Ovary (tissue), 9 donors: ENCODE data around the gene ENOX1. TPM values are rescaled to one million over a fixed set of nuclear protein-coding genes. Genes with fewer than 3 reads are reported as not detected.

Experiments used
- DNase-seq, 5 donors: peaks; one replicate each; pipeline ENCODE4 v3.0.0-alpha.2; 2019 to 2020
- H3K27ac ChIP-seq, 2 donors: fragments of 200-600 bp; one replicate each; pipeline versions ENCODE4 v1.5.1 to v1.8.0; 2019 to 2022
- H3K27me3 ChIP-seq: fragments of 200-600 bp; one replicate; pipeline ENCODE4 v1.8.0; 2022
- H3K36me3 ChIP-seq: fragments of 200-600 bp; sonication (generic); one replicate; pipeline ENCODE4 v1.5.1; 2019
- H3K4me1 ChIP-seq: one replicate; pipeline ENCODE4 v1.8.1; 2013; ENCODE audit warnings: mild to moderate bottlenecking, moderate library complexity; ENCODE audit not compliant: insufficient read depth
- H3K4me3 ChIP-seq: fragments of 200-600 bp; sonication (generic); one replicate; pipeline ENCODE4 v1.5.1; 2017
- H3K9me3 ChIP-seq, 2 donors: fragments of 200-600 bp in 1 of 2; sonication (generic) in 1 of 2; one replicate each; pipeline versions ENCODE4 v1.5.1 to v1.8.1; 2013 to 2019; ENCODE audit warnings: mild to moderate bottlenecking in 1 of 2, moderate library complexity in 1 of 2
- EP300 ChIP-seq: sonication (generic); formaldehyde crosslinking; IDR thresholded peaks from one replicate; pipeline ENCODE4 v1.6.1; 2017; ENCODE audit warnings: antibody characterized with exemption
- POLR2A ChIP-seq: fragments of 450-650 bp; IDR thresholded peaks from one replicate; pipeline ENCODE4 v1.6.1; 2017; ENCODE audit warnings: antibody characterized with exemption, mild to moderate bottlenecking, moderate library complexity
- WGBS, 3 donors: extraction: QIAGEN DNeasy Blood & Tissue Kit in 1 of 3; methylation state at CpG; one replicate each; pipeline versions ENCODE4 v1.1.5 to v1.1.7; 2013 to 2017; 5-methylcytosine and 5-hydroxymethylcytosine counted together
- intact Hi-C, 4 donors: fragments of 100-400 bp; cut with DNase I; formaldehyde crosslinking; loops; one replicate each; pipeline versions ENCODE4 v1.11.0 to v1.15.1; 2022 to 2023
- polyA plus RNA-seq, 2 donors: library from polyadenylated mRNA; stranded (reverse); fragments of 200-250 nt in 1 of 2; fragments of 350-450 nt in 1 of 2; fragmentation: Illumina TruSeq in 1 of 2; extraction: RNeasy Lipid Tissue Mini Kit (QIAGEN cat#74804) in 1 of 2; gene quantifications; one replicate each; pipeline ENCODE4 v1.2.3, GENCODE V29; 2013 to 2014
- total RNA-seq, 7 donors: library from RNA; depleted of rRNA in 2 of 7; stranded (reverse); fragments of >200 nt in 2 of 7; fragmentation: NEBNext Ultra II Directional in 3 of 7; extraction: Animal tissue kit (Norgen Biotek cat#: 25700) in 3 of 7; gene quantifications; one replicate each; pipeline versions ENCODE4 v1.1.0 to v1.2.4, GENCODE V29; 2016 to 2023
- TF ChIP-seq, protein P1 (sequence below), 3 donors: fragments of 450-650 bp in 2 of 3; fragments of 200-600 bp in 1 of 3; IDR thresholded peaks; one replicate each; pipeline versions ENCODE4 v1.5.1 to v1.8.0; 2016 to 2022; ENCODE audit warnings: antibody characterized with exemption in 3 of 3, mild to moderate bottlenecking in 1 of 3
- donor health status: DM: no; HTN: no; CAD: no; lungs with moderate emphysema.
- donor health status: DM: no; HTN: no; CAD: no.
- donor health status: Bipolar disorder and iron deficiency.
- donor health status: DM: yes; HTN: yes; CAD: no.
- donor health status: DM: no; HTN: no; CAD: no.
- donor health status: DM: yes; HTN: yes; CAD: no.

ENOX1 gene
- total and polyA plus RNA-seq, 9 donors, result 3.6 to 17.5 (median 7.8) TPM

DNA sequence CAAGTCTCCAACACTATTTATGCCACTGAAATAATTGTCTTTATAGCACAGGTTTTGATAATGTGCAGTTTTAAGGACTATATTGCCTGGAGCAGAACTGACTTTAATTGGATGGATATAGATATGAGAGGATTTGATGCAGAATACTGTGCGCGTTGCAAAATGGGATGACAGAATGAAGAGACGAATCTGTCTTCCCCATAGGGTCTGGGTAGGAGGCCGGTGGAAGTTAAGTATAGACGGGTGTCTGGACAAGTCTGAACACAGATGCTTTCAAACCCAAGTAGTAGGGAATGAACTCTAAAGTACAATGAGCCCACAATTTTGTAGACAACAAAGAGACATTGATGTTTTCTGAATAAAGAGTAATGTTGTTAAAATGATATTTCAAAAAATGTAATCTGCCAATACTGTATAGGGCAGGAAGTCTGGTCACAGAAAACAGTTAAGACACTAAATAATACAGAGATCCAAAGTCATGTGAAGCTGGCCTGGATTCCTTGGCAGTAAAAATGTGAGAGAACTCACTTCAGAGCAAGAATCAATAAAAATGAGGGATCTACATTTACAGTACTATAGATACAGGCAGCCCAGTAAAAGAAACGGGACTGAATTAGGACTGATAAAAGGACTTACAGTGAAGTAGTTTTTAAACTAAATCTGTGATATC is 125.5 kb downstream of the ENOX1 start:
- Histone ChIP-seq H3K4me1 (peaks cover 9% of the 10 kb centered on the region), H3K4me3 (no peak overlapping the region), H3K27me3 (no peaks in the 10 kb centered on the region), H3K27ac (no peak overlapping the region), H3K9me3 (no peaks in the 10 kb centered on the region), H3K36me3 (no peaks in the 10 kb centered on the region)
- WGBS, 3 donors, result 79 to 81% (median 80%) methylated on average over 6 of the region's 6 CpGs
- no peak for DNase-seq
- intact Hi-C loops, result no loop called here
- TF ChIP-seq, protein P1, sequence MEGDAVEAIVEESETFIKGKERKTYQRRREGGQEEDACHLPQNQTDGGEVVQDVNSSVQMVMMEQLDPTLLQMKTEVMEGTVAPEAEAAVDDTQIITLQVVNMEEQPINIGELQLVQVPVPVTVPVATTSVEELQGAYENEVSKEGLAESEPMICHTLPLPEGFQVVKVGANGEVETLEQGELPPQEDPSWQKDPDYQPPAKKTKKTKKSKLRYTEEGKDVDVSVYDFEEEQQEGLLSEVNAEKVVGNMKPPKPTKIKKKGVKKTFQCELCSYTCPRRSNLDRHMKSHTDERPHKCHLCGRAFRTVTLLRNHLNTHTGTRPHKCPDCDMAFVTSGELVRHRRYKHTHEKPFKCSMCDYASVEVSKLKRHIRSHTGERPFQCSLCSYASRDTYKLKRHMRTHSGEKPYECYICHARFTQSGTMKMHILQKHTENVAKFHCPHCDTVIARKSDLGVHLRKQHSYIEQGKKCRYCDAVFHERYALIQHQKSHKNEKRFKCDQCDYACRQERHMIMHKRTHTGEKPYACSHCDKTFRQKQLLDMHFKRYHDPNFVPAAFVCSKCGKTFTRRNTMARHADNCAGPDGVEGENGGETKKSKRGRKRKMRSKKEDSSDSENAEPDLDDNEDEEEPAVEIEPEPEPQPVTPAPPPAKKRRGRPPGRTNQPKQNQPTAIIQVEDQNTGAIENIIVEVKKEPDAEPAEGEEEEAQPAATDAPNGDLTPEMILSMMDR (IDR thresholded peaks at IDR 0.05), result no peak
- no peak for TF ChIP-seq EP300
- no peak for TF ChIP-seq POLR2A

DNA sequence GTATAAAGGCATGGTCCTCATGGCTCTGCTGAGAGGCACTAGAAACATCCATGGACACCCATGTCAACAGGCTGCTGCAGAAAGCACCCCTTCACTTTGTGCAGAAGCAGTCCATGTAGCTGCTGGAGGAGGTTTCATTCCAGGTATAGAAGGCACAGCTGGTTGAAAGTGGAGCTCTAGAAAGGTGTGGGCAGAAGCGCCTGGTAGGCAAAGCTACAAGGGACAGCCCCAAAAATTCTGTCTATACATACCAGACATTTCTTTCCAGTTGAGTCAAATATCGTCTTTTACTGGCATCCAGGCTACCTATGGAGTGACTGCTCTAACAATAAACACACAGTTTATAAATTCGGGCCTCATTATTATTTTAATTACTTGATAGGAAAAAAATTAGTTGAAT is 129.3 kb downstream of the ENOX1 start:
- no peaks in the 10 kb centered on the region for H3K27me3 ChIP-seq
- WGBS, 3 donors, result 92 to 95% (median 94%) methylated on average over 3 of the region's 3 CpGs
- intact Hi-C loops, result no loop called here
- TF ChIP-seq, protein P1 (IDR thresholded peaks at IDR 0.05), result no peak
- TF ChIP-seq POLR2A (no peak), EP300 (no peak)
- no peak overlapping the region for H3K4me3 ChIP-seq
- no peaks in the 10 kb centered on the region for H3K4me1 ChIP-seq
- no peak overlapping the region for H3K27ac ChIP-seq
- no peaks in the 10 kb centered on the region for H3K9me3 ChIP-seq
- no peak for DNase-seq
- no peaks in the 10 kb centered on the region for H3K36me3 ChIP-seq

DNA sequence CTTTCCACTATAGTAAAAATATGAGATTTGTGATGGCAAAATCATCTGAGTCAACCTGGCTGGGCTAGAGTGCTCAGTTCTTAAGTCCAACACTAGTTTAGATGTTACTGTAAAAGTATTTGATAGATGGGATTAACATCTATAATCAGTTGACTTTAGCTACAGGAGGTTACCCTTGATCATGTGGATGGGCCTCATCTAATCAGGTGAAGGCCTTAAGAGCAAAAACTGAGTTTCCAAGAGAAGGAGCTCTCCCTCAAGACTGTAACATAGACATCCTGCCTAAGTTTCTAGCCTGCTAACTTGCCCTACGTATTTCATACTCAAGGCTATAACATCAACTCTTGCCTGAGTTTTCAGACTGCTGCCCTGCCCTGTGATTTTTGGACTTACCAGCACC is 132.8 kb downstream of the ENOX1 start:
- WGBS, 3 donors, result 92 to 98% (median 96%) methylated on average over 1 of the region's 1 CpG
- intact Hi-C loops, result no loop called here
- DNase-seq, result no peak

DNA sequence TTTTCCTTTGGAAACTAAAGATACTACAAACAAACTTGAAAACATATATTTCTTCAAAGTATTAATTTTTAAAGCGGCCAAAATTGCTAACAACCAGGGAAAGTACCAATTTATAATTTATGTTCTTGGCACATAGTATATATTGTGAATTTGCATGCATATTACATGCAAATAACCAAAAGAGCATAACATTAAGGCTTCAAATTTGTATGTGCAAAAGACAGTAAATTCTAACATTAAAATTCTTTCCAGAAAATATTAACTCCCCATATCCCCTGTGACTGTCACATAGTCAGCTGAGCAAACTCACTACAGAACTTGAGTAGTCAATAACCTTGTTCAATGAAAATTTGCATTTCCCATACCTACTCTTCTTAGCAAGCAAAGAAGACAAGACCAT is 133.4 kb downstream of the ENOX1 start:
- no peak for TF ChIP-seq POLR2A
- no peak for TF ChIP-seq EP300
- TF ChIP-seq, protein P1 (IDR thresholded peaks at IDR 0.05), result no peak
- no peak overlapping the region for H3K4me3 ChIP-seq
- no peak overlapping the region for H3K27ac ChIP-seq
- H3K27me3 ChIP-seq, result no peaks in the 10 kb centered on the region
- no peaks in the 10 kb centered on the region for H3K9me3 ChIP-seq
- intact Hi-C loops, result no loop called here
- H3K36me3 ChIP-seq, result no peaks in the 10 kb centered on the region
- 90 to 97% (median 97%) methylated on average over 1 of the region's 1 CpG for WGBS, 3 donors
- H3K4me1 ChIP-seq, result no peaks in the 10 kb centered on the region
- no peak for DNase-seq

More for the DNA sequence above, 132.8 kb downstream of the ENOX1 start:
- no peaks in the 10 kb centered on the region for H3K36me3 ChIP-seq
- TF ChIP-seq POLR2A (no peak), EP300 (no peak)
- TF ChIP-seq, protein P1 (IDR thresholded peaks at IDR 0.05), result no peak
- H3K4me3 ChIP-seq, result no peak overlapping the region
- H3K27ac ChIP-seq, result no peak overlapping the region
- H3K9me3 ChIP-seq, result no peaks in the 10 kb centered on the region
- no peaks in the 10 kb centered on the region for H3K27me3 ChIP-seq
- H3K4me1 ChIP-seq, result no peaks in the 10 kb centered on the region
